Endothelial cell of umbilical vein (primary cell): Measurements from ENCODE around the gene VIPAS39.

ENCODE experiments used
- CTCF ChIP-seq, 2 donors: IDR thresholded peaks; 1 replicate in 1 of 2; 2 replicates in 1 of 2; pipeline ENCODE4 v1.5.1; 2011; ENCODE audit warnings: low read length in 2 of 2, mild to moderate bottlenecking in 2 of 2, moderate library complexity in 2 of 2, control low read depth in 1 of 2, inconsistent platforms in 1 of 2, low read depth in 1 of 2; ENCODE audit not compliant: insufficient read depth in 1 of 2; ENCODE audit errors: extremely low read depth in 1 of 2
- EZH2 ChIP-seq: IDR thresholded peaks from 2 replicates; pipeline ENCODE4 v1.6.1; 2012; ENCODE audit warnings: borderline replicate concordance, low read depth, mild to moderate bottlenecking, moderate library complexity, low read length, inconsistent platforms; ENCODE audit not compliant: severe bottlenecking
- FOS ChIP-seq: IDR thresholded peaks from 2 replicates; pipeline ENCODE4 v1.6.1; 2011; ENCODE audit warnings: mild to moderate bottlenecking, low read length, moderate library complexity, borderline replicate concordance; ENCODE audit not compliant: insufficient read depth
- JUN ChIP-seq: IDR thresholded peaks from 2 replicates; pipeline ENCODE4 v1.6.1; 2011; ENCODE audit warnings: borderline replicate concordance, low read depth; ENCODE audit not compliant: insufficient read length, insufficient read depth
- MYC ChIP-seq: IDR thresholded peaks from one replicate; pipeline ENCODE4 v1.6.1; 2011; ENCODE audit warnings: mild to moderate bottlenecking, low read depth, low read length
- POLR2A ChIP-seq: IDR thresholded peaks from 2 replicates; pipeline ENCODE4 v1.6.1; 2012; ENCODE audit warnings: low read depth, mild to moderate bottlenecking, control low read depth, low read length
- POLR2AphosphoS5 ChIP-seq: IDR thresholded peaks from 2 replicates; pipeline ENCODE4 v1.6.1; 2012; ENCODE audit warnings: low read depth, mild to moderate bottlenecking, control low read depth, low read length, moderate library complexity; ENCODE audit not compliant: insufficient read depth

GRCh38 chr14:77426396-77426795, 31.0 kb downstream of the VIPAS39 start:
- TF ChIP-seq POLR2A, result no peak
- TF ChIP-seq CTCF (IDR thresholded peaks at IDR 0.05; ENCODE audit: extremely low read depth in 1 of 2, insufficient read depth in 1 of 2, low read depth in 1 of 2, low read length in 2 of 2), result no peak
- TF ChIP-seq JUN, result no peak
- no peak for TF ChIP-seq EZH2
- TF ChIP-seq POLR2AphosphoS5, result no peak
- TF ChIP-seq MYC, result no peak
- TF ChIP-seq FOS, result no peak
